Measurements from ENCODE around the gene KRT76.

KRT76 gene

DNA sequence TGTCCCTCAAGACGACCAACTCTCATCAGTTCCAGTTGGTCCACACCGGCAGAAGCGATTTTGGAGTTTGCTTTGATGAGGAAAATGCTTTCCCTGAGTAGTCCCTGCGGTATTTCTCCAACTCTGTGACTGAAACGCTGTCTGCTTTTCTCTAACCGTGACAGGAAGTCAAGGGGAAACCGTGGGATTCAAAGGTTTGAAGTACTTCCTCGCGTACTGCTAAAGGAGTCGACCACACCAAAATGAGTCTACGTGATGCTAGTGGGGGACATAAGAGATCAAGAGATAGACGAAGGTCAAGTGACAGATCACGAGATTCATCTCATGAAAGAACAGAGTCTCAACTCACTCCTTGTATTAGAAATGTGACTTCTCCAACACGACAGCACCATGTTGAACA is 28.6 kb downstream of the KRT76 start:
- DNase-seq (ENCODE audit: low spot score): no peak
- TF ChIP-seq, protein P1, sequence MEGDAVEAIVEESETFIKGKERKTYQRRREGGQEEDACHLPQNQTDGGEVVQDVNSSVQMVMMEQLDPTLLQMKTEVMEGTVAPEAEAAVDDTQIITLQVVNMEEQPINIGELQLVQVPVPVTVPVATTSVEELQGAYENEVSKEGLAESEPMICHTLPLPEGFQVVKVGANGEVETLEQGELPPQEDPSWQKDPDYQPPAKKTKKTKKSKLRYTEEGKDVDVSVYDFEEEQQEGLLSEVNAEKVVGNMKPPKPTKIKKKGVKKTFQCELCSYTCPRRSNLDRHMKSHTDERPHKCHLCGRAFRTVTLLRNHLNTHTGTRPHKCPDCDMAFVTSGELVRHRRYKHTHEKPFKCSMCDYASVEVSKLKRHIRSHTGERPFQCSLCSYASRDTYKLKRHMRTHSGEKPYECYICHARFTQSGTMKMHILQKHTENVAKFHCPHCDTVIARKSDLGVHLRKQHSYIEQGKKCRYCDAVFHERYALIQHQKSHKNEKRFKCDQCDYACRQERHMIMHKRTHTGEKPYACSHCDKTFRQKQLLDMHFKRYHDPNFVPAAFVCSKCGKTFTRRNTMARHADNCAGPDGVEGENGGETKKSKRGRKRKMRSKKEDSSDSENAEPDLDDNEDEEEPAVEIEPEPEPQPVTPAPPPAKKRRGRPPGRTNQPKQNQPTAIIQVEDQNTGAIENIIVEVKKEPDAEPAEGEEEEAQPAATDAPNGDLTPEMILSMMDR (IDR thresholded peaks at IDR 0.05; ENCODE audit: borderline replicate concordance, control extremely low read depth, extremely low read depth, insufficient read depth, missing control alignments): no peak
- in situ Hi-C loops (cut with MboI; ENCODE audit: low sequenced_read_pairs, unreplicated experiment): no loop called here

DNA sequence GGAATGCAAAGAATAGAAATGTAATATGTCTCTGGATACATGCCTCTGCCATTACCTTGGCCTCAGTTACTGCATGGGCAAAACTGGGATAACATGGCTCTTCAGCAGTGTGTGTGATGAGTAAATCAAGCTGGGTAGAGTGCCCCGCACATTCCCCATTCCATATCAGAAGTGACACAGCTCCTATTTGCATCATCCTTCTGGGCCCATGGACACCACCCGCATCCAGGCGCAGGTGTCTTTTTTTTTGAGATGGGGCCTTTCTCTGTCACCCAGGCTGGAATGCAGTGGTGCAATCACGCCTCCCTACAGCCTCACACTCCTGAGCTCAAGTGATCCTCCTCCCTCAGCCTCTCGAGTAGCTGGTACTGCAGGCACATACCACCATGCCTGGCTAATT is 31.6 kb downstream of the KRT76 start:
- in situ Hi-C loops (cut with MboI; ENCODE audit: low sequenced_read_pairs, unreplicated experiment): no loop called here
- DNase-seq (ENCODE audit: low spot score): no peak
- TF ChIP-seq, protein P1 (IDR thresholded peaks at IDR 0.05; ENCODE audit: borderline replicate concordance, control extremely low read depth, extremely low read depth, insufficient read depth, missing control alignments): no peak

DNA sequence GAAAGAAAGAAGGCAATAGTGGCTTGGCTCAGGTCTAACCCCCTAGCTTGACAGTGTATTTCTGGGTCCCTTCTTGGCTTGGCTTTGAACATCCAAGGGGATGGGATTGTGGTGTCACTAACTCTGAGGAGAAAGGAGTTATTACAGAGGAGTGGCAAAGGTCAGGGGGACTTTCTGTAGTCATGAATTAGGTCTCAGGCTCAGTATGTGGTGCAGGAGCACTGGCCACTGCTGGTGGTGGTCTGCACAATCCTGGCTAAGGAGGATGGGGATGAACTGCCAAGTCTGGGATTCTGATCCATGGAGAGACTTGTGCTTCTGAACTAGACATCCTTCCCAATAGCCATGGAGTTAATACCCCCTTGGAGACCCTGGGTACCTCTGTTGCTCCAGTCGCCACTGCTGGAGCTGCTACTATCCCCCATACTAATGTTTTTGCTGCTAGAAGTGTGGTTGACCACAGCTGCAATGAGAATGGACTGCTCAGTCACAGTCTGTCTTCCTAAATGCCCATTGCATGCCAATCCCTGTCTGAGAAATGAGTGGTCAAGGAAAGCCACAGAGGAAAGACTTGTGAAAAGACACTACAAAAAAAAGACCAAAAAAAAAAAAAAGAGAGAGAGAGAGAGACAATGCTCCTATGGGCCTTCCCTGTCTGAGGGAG is 32.5 kb downstream of the KRT76 start:
- no peak for DNase-seq (ENCODE audit: low spot score)
- TF ChIP-seq, protein P1 (IDR thresholded peaks at IDR 0.05; ENCODE audit: borderline replicate concordance, control extremely low read depth, extremely low read depth, insufficient read depth, missing control alignments): no peak
- in situ Hi-C loops (cut with MboI; ENCODE audit: low sequenced_read_pairs, unreplicated experiment): no loop called here

DNA sequence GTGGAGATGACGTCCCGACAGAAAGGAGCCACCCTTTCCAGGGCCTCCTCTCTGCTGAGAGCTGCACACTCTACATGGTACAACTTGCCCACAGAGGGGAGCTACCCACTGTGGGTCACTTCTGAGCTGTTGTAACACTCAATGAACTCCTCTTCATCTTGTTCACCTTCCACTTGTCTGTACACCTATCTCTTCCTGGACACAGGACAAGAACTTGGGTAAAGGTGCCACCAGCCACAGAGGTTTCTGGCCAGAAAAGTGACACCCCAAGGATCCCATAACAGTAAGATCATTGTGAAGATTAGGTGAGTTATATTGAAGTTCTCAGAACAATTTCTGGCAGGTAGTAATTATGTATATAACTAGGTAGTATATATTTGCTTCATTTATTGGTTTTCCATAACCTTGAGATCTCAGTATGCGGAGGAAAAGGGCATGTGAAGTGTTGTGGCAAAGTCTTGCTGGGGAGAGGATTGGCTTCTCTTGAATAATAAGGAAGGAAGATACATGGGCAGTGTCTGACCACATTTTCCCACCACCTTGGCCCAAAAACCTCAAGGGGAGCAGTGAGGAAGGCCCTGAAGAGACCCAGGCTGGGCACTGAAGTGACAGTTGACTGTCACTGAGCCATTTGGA is 34.2 kb downstream of the KRT76 start:
- in situ Hi-C loops (cut with MboI; ENCODE audit: low sequenced_read_pairs, unreplicated experiment): no loop called here
- TF ChIP-seq, protein P1 (IDR thresholded peaks at IDR 0.05; ENCODE audit: borderline replicate concordance, control extremely low read depth, extremely low read depth, insufficient read depth, missing control alignments): no peak
- no peak for DNase-seq (ENCODE audit: low spot score)

DNA sequence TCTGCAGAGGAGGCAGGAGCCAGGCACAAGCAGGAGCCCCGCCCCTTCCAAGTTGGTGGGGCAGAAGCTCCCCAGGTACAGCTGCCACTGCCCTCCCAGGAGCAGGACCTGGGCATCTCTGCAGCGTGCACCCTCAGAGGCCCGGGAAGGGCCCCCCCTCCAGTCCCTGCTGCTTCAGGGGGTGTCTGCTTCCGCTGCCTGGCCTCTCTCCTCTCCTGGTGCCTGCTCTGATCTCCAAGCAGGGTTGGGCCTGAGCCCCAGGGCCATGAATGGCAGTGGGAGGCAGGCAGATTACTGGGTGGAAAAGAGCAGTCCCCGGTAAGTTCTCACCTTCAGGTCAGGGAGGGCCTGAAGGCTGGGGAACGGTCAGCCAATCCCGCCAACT is 35.0 kb downstream of the KRT76 start:
- DNase-seq (ENCODE audit: low spot score): no peak
- TF ChIP-seq, protein P1 (IDR thresholded peaks at IDR 0.05; ENCODE audit: borderline replicate concordance, control extremely low read depth, extremely low read depth, insufficient read depth, missing control alignments): no peak
- in situ Hi-C loops (cut with MboI; ENCODE audit: low sequenced_read_pairs, unreplicated experiment): no loop called here

DNA sequence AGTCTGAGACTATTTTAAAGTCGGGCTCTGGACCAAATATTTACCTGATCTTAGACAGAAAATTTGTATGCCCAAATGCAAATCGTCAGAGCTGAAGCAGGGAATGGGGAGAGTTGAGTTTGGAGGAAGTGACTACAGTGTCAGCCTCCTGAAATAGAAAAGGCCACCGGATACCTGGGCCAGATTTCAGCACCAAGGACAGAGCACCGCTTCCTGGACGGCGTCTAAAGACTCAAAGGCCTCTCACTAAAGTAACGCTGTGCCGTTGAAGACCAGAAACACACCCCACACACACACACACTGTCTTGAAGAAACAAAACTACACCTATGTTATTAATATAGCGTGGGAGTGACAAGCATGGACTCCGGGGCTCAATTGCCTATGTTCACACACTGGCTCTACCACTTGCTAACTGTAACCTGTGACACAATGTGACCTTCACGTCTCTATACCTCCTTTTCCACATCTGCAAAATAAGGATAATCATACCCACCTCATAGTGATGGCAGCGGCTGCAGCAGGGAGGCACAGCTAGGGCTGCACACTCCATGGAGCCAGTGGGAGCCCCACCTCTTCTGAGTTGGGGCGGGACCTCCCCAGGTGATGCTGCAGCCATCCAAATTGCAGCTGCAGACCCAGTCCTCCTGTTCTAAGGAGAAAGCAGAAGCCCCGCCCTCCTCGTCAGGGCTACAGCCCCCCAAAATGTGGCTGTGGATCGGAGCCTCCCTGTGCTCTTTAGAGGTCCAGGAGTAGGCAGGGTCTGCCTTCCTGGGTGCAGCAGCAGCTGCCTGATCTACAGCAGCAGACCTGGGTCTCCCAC is 35.6 kb downstream of the KRT76 start:
- in situ Hi-C loops (cut with MboI; ENCODE audit: low sequenced_read_pairs, unreplicated experiment): no loop called here
- TF ChIP-seq, protein P1 (IDR thresholded peaks at IDR 0.05; ENCODE audit: borderline replicate concordance, control extremely low read depth, extremely low read depth, insufficient read depth, missing control alignments): no peak
- DNase-seq (ENCODE audit: low spot score): peak; percentile 71
